Neutrophil (primary cell): ENCODE data around the gene MAPK9.
A peak's percentile ranks its signal among the peaks of the same experiment; 100 is the strongest.

Experiments used
- H3K27ac ChIP-seq: fragments of 200-600 bp; sonication (generic); 2 replicates; pipeline ENCODE4 v1.5.1; 2016; ENCODE audit warnings: mild to moderate bottlenecking, moderate library complexity
- H3K27me3 ChIP-seq: fragments of 200-600 bp; sonication (generic); 2 replicates; pipeline ENCODE4 v1.6.0; 2016; ENCODE audit warnings: mild to moderate bottlenecking
- H3K36me3 ChIP-seq: fragments of 200-600 bp; sonication (generic); 2 replicates; pipeline ENCODE4 v1.5.1; 2017
- H3K4me1 ChIP-seq, 2 experiments: fragments of 200-600 bp in 1 of 2; sonication (generic) in 1 of 2; 1 replicate in 1 of 2; 2 replicates in 1 of 2; pipeline versions ENCODE4 v1.5.1 to v1.6.1; 2013 to 2016; ENCODE audit warnings: low read depth in 1 of 2, low read length in 1 of 2, mild to moderate bottlenecking in 1 of 2, moderate library complexity in 1 of 2; ENCODE audit not compliant: control insufficient read depth in 1 of 2, insufficient read depth in 1 of 2
- H3K4me3 ChIP-seq, 2 experiments: fragments of 200-600 bp in 1 of 2; sonication (generic) in 1 of 2; 1 replicate in 1 of 2; 2 replicates in 1 of 2; pipeline ENCODE4 v1.5.1; 2013 to 2016; ENCODE audit warnings: low read depth in 1 of 2, low read length in 1 of 2, mild to moderate bottlenecking in 1 of 2, moderate library complexity in 1 of 2
- H3K9me3 ChIP-seq: fragments of 200-600 bp; sonication (generic); 2 replicates; pipeline ENCODE4 v1.5.1; 2016
- TF ChIP-seq, protein P1 (sequence below): fragments of 200-600 bp; sonication (generic); IDR thresholded peaks from 2 replicates; pipeline ENCODE4 v1.5.1; 2016; ENCODE audit warnings: antibody characterized with exemption

Gene MAPK9

DNA sequence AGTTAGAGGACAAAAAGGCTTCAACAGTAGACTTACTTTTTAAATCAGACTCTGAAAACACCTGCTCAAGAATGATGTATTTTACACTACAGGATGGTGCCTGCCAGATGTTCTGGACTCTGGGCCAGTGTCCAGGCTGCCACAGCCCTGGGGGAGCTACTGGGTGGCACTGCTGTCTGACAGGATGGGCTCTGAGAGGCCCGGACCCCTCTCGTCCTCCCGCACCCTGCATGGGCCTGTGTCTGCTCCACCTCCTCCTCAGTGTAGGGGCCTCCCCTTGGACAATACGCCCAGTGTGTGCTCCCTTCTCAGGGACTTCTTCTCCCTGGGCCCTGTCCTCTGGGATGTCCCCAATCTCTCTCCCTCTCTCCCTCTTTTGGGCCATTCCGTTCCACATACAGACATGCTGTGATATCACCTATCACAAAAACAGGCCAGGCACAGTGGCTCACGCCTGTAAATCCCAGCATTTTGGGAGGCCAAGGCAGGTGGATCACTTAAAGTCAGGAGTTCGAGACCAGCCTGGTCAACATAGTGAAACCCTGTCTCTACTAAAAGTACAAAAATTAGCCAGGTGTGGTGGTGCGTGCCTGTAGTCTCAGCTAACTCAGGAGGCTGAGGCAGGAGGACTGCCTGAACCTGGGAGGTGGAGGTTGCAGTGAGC is 37.9 kb upstream of the MAPK9 start:
- Histone ChIP-seq H3K36me3 (no peaks in the 10 kb centered on the region), H3K9me3 (no peaks in the 10 kb centered on the region), H3K4me1 (no peaks in the 10 kb centered on the region), H3K27ac (no peak overlapping the region), H3K27me3 (peaks cover 57% of the 10 kb centered on the region), H3K4me3 (no peak overlapping the region)
- TF ChIP-seq, protein P1, sequence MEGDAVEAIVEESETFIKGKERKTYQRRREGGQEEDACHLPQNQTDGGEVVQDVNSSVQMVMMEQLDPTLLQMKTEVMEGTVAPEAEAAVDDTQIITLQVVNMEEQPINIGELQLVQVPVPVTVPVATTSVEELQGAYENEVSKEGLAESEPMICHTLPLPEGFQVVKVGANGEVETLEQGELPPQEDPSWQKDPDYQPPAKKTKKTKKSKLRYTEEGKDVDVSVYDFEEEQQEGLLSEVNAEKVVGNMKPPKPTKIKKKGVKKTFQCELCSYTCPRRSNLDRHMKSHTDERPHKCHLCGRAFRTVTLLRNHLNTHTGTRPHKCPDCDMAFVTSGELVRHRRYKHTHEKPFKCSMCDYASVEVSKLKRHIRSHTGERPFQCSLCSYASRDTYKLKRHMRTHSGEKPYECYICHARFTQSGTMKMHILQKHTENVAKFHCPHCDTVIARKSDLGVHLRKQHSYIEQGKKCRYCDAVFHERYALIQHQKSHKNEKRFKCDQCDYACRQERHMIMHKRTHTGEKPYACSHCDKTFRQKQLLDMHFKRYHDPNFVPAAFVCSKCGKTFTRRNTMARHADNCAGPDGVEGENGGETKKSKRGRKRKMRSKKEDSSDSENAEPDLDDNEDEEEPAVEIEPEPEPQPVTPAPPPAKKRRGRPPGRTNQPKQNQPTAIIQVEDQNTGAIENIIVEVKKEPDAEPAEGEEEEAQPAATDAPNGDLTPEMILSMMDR: no peak

DNA sequence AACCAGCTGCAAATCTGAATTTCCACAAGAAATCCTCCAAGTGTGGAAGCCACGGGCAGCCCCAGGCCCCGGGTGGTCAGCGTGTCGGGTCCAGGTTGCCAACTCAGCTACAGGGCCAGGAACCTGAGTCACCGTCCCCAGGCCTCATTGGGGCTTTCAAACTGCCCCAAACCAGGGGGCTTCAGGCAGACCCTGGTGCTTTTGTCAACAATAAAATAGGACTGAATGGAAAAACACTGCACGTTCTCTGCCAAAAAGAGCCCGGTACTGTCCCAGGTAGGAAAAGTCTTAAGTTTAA is 37.2 kb upstream of the MAPK9 start:
- TF ChIP-seq, protein P1: no peak

DNA sequence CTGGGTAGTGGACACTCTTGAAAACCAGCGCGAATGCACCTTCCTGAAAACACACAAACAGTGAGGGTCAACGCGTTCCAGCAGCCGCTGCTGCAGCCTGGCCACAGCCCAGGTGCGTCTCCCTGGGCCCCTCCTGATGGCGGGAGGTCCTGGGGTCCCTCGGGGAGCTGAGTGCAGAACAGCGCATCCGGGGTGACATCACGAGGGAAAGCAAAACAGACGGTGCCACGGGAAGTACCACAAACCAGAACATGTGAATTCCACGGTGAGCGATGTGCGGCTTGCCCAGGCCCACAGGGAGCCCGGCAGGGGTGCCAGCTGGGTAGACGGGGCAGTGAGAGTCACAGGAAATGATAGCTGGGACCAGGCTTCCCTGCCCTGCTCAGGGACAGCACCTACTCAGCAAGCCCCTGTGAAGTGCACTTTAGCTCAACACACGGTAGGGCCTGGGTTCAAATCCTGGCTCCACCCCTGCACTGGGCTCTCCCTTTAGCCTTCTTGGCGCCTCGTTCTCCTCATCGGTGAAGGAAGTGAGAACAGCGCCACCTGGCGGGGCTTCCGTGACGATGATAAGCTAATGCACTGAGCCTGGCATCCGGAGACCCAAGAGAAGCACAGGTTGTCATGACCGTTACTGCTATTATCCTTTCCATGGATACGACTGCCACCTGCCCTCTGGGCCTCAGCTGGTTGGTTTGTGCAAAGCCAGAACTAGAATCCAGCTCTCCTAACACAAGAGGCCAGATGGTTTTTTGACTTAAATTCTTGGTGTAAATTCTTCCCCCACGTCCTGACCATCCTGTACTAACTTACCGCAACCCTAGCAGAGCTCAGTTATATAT is 36.6 kb upstream of the MAPK9 start:
- Histone ChIP-seq H3K4me1 (no peaks in the 10 kb centered on the region), H3K9me3 (no peaks in the 10 kb centered on the region), H3K4me3 (no peak overlapping the region), H3K36me3 (no peaks in the 10 kb centered on the region), H3K27ac (no peak overlapping the region), H3K27me3 (peaks cover 54% of the 10 kb centered on the region)
- TF ChIP-seq, protein P1: peak; percentile 68

More for the DNA sequence above, 37.2 kb upstream of the MAPK9 start:
- H3K4me3 ChIP-seq: no peak overlapping the region
- H3K27me3 ChIP-seq: peaks cover 59% of the 10 kb centered on the region
- no peaks in the 10 kb centered on the region for H3K36me3 ChIP-seq
- H3K9me3 ChIP-seq: no peaks in the 10 kb centered on the region
- no peaks in the 10 kb centered on the region for H3K4me1 ChIP-seq
- H3K27ac ChIP-seq: no peak overlapping the region

DNA sequence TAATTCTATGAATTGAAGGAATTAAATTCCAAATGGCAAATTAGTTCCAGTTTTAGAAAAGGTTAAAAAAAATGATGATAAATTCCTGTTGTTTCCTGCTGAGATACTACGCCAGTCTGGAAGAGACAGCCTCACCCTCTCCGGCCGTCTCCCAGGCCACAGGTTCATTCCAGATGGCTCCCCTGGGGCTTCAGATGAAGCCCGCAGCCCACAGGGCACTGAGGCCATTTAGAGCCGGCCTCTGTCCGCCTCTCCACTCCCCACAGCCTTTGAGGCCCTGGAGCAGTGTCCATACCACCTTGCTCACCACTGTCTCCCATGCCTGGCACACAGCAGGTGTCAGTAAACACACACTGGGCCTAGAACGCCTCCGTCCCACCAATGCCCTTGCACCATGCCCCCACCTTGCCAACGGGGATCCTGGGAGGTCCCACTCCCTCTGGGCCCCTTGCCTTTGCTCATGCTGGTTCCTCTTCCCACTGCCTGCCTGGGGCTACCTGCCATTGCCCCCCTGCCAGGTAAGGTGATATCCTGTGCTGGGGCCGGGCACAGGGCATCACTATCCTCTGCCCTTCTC is 35.2 kb upstream of the MAPK9 start:
- Histone ChIP-seq H3K27ac (no peak overlapping the region), H3K9me3 (no peaks in the 10 kb centered on the region), H3K27me3 (peaks cover 39% of the 10 kb centered on the region), H3K36me3 (no peaks in the 10 kb centered on the region), H3K4me1 (no peaks in the 10 kb centered on the region), H3K4me3 (no peak overlapping the region)
- TF ChIP-seq, protein P1: no peak

DNA sequence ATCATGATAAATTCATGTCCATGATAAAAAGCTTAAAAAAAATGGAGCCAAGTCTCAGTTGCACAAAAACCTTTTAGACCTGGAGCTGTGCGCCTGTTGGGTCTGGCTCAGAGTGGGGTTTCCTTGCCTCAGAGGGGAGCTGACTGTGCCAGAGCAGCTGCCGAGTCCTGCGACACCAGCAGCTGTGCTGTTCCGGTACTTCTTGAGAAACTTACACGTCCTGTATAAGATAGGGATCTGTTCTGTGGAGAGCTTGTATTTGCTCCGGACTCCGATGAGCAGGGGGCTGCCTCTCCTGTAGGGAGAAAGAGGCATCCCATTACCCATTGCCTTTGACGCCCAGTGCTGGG is 32.7 kb upstream of the MAPK9 start:
- peaks cover 15% of the 10 kb centered on the region for H3K27me3 ChIP-seq
- TF ChIP-seq, protein P1: no peak
- H3K9me3 ChIP-seq: no peaks in the 10 kb centered on the region
- no peaks in the 10 kb centered on the region for H3K4me1 ChIP-seq
- no peaks in the 10 kb centered on the region for H3K36me3 ChIP-seq
- H3K27ac ChIP-seq: no peak overlapping the region
- H3K4me3 ChIP-seq: no peak overlapping the region
